ENCODE results near the gene ATF2.

Gene ATF2

GRCh38 chr2:175064797-175065196 lies 103.2 kb downstream of the ATF2 start:
- H3K4me3 ChIP-seq: no peak overlapping the region
- DNase-seq (ENCODE audit: low spot score): no peak
- TF ChIP-seq CTCF (IDR thresholded peaks at IDR 0.05): no peak
- H3K27ac ChIP-seq: no peak overlapping the region

- Histone ChIP-seq H3K27ac (no peak overlapping the region), H3K4me3 (no peak overlapping the region)
- no peak for TF ChIP-seq CTCF (IDR thresholded peaks at IDR 0.05)
- no peak for DNase-seq (ENCODE audit: low spot score)
Measured at GRCh38 chr2:175063741-175064140, 104.3 kb downstream of the ATF2 start.

GRCh38 chr2:175062787-175063585 lies 105.0 kb downstream of the ATF2 start:
- H3K4me3 ChIP-seq: no peak overlapping the region
- no peak overlapping the region for H3K27ac ChIP-seq
- DNase-seq (ENCODE audit: low spot score): no peak
- no peak for TF ChIP-seq CTCF (IDR thresholded peaks at IDR 0.05)

GRCh38 chr2:175057078-175057685 lies 110.8 kb downstream of the ATF2 start:
- H3K27ac ChIP-seq: no peak overlapping the region
- no peak overlapping the region for H3K4me3 ChIP-seq
- no peak for TF ChIP-seq CTCF (IDR thresholded peaks at IDR 0.05)
- DNase-seq (ENCODE audit: low spot score): no peak

- Histone ChIP-seq H3K4me3 (no peak overlapping the region), H3K27ac (no peak overlapping the region)
- no peak for TF ChIP-seq CTCF (IDR thresholded peaks at IDR 0.05)
- no peak for DNase-seq (ENCODE audit: low spot score)
Measured at GRCh38 chr2:175055993-175056392, 112.0 kb downstream of the ATF2 start.

- H3K27ac ChIP-seq: no peak overlapping the region
- no peak overlapping the region for H3K4me3 ChIP-seq
- no peak for DNase-seq (ENCODE audit: low spot score)
- no peak for TF ChIP-seq CTCF (IDR thresholded peaks at IDR 0.05)
Measured at GRCh38 chr2:175054340-175054739, 113.7 kb downstream of the ATF2 start.

GRCh38 chr2:175049661-175050060 lies 118.3 kb downstream of the ATF2 start:
- TF ChIP-seq CTCF (IDR thresholded peaks at IDR 0.05): no peak
- H3K27ac ChIP-seq: no peak overlapping the region
- H3K4me3 ChIP-seq: no peak overlapping the region
- DNase-seq (ENCODE audit: low spot score): no peak

Data from coronary artery (tissue), 2 donors.